ENCODE results near the gene CORO2B.

The CORO2B gene, protein sequence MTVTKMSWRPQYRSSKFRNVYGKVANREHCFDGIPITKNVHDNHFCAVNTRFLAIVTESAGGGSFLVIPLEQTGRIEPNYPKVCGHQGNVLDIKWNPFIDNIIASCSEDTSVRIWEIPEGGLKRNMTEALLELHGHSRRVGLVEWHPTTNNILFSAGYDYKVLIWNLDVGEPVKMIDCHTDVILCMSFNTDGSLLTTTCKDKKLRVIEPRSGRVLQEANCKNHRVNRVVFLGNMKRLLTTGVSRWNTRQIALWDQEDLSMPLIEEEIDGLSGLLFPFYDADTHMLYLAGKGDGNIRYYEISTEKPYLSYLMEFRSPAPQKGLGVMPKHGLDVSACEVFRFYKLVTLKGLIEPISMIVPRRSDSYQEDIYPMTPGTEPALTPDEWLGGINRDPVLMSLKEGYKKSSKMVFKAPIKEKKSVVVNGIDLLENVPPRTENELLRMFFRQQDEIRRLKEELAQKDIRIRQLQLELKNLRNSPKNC

GRCh38 chr15:68578980-68579935 lies at the start of gene CORO2B:
TSS of gene CORO2B (plus strand) at chr15:68578993. CDS start at chr15:68579263, 270 bp downstream.
- DNase-seq: no peak

- DNase-seq: no peak
Measured at GRCh38 chr15:68531387-68532179, 47.2 kb upstream of the CORO2B start.

GRCh38 chr15:68536331-68537095 lies 42.3 kb upstream of the CORO2B start:
- DNase-seq: no peak

GRCh38 chr15:68537097-68537496 lies 41.7 kb upstream of the CORO2B start:
- no peak for DNase-seq

- no peak for DNase-seq
Measured at GRCh38 chr15:68537506-68537905, 41.3 kb upstream of the CORO2B start.

DNA sequence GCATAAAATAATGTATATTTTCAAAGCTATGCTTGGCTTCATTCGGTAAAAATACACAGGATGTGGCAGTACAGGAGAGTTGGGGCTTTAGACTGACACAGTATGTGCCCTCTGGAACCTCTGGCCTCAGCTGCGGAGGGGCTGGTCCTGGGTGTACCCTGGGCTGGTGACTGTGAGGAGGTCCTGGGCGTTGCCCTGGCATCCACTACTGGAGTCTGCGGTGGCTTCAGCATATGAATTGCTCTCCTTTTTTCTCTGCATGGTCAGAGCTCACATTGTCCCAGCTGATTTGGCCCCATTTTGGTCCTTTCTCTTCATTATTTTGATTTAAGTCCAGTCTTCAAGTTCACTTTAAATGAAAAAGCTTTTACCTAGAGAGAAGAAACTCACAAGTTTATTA lies 40.5 kb upstream of the CORO2B start:
- DNase-seq: no peak

- no peak for DNase-seq
Measured at GRCh38 chr15:68541743-68542142, 37.0 kb upstream of the CORO2B start.

GRCh38 chr15:68542348-68542747 lies 36.4 kb upstream of the CORO2B start:
- no peak for DNase-seq

DNA sequence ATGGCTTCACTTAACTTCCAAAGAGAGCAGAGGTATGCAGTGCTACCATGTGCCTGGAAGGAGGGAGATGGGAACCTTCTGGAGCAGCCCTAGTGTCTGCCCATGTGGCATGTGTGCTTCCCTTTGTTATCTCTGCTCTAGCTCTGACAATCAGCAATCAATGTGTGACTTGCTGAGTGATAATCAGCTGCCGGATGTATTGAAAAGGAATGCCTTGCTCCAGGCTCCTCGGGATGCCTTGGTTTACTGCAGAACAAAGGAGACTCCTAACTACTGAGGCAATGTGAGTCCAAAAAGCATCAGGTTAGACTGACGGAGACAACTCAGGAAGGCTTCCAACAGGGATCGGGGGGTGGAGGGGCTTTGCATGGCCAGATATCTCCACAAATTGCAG lies 36.0 kb upstream of the CORO2B start:
- no peak for DNase-seq

GRCh38 chr15:68543165-68544008 lies 35.4 kb upstream of the CORO2B start:
- no peak for DNase-seq

GRCh38 chr15:68546318-68546717 lies 32.5 kb upstream of the CORO2B start:
- no peak for DNase-seq

GRCh38 chr15:68548364-68548763 lies 30.4 kb upstream of the CORO2B start:
- DNase-seq: no peak

DNA sequence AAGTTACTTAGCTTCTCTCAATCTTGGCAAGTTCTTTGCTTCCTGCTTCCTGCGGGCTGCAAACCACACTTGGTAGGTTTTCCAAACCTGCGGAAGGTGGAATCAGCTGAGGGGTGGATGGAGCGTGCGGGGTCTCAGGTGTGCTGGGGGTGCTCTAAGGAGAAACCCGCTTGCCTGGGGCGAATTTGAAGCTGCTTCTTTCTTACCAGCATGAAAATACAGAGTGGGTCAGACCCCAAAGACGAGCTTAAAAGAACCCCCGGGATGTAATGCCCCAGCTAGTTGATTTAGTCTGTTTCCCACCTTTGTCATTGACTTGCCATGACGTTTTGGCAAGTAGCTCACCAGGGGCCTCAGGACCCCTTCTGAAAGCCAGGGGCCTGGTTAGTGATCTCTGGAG lies 28.8 kb upstream of the CORO2B start:
- DNase-seq: no peak

DNA sequence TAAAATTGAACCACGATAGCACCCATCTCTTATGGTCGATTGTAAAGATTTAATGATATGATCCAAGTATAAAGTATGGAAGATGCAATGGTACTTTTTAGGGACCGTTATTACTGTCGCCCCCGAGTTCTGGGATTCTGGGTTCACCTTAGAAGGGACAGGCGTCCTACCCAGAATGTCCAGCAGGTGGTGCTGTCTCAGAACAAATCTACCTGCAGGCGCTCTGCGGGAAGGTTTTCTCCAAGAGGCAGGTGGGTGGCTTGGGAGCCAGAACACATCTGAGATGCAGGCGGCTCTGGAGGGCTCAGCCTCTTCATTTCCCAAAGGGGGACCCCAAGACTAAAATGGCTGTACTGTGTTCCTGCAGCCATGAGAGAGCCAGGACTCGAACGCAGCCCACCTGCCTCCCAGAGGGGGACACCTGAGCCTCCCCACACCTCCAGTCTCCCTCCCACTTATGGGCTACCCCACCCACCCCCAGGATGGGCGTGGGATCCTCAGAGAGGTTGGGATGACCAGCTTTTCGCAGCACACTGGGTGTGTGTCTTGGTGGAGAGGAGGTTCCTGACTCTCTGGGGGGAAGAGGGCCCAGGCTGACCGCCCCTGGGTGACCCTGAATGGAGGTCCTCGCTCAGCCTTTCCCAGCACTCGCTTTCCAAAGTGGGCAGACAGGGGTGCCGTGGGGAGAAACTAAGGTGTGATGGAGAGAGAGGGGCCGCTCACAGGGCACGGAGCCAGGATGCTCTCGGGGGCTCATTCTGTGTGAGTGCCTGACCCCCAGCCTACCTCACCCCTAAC lies 28.1 kb upstream of the CORO2B start:
- DNase-seq: no peak

DNA sequence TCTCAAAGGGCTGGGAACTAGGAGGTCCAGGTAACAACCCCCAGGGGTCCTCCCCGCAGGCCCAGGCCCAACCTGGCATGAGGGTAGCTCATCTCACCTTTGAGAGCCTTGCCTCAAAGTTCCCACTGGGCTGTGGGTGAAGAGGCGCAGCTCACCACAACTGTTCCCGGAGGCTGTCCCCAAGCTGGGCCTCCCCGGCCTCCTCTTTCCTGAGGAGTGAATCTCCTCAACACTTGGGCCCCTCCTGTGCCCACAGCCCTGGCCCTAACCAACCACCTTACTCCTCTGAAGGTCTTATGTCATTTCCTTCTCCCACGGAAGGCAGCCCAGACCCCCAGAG lies 27.5 kb upstream of the CORO2B start:
- DNase-seq: no peak

DNA sequence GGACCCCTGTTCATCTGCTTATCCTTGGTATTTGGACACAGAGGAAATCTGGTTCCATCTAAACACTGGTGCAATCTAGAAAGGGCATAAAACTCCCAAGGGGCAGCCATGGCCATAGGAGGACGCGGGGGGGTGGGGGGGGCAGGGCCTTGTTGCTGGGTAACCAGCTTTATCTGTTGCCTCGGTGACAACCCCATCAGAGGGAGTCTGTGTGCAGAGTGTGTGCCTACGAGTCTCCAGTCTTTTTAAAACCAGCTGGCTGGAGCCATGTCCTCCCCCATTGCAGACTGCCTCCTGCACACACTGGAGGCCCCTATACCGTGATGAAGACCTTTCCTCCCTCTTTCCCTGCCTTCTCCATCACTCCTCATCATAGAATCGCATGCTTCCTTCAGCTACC lies 26.4 kb upstream of the CORO2B start:
- no peak for DNase-seq

DNA sequence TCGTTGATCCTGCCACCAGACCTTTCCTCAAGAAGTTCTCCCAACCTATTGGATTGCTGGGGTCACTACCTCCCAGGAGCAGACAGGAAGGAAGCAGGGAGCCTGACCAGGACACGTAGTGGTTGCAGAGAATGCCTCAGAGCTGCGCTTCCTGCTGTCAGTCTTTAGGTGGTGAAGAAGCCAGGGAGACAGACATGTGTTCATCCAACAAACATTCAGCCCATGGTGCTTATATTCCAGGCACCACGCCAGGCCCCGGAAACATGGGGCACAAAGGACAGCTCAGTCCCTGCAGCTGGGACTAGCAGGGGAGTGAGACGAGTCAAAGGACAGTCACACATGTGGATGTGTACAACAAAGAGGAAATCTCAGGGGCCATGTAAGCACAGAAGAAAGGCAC lies 26.0 kb upstream of the CORO2B start:
- DNase-seq: no peak

DNA sequence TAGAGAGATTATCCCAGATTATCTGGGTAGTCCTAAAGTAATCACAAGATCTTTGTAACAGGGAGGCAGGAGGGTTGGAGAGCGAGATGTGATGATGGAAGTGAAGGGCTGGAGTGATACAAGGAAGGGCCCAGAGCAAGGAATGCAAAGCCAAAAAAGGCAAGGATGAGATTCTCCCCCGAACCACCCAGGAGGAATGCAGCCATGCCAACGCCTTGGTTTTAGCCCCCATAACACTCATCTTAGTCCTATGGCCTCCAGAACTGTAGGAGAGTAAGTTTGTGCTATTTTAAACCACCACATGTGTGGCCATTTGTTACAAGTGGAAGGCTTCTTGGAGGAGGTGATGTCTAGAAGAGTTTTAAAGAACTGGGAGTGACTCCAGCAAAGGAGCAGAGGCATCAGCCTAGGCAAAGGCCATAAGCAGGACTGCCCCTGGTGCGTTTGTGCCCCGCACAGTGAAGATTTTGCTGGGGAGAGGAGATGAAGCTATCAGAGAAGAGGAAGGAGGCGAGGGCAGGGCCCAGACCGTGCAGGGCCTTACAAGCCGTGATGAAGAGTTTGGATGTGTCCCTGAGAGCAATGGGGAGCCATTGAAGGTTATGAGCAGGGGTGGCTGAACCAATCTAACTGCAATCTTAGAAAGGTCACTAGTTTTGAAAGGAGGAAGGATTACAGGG lies 25.3 kb upstream of the CORO2B start:
- no peak for DNase-seq

DNA sequence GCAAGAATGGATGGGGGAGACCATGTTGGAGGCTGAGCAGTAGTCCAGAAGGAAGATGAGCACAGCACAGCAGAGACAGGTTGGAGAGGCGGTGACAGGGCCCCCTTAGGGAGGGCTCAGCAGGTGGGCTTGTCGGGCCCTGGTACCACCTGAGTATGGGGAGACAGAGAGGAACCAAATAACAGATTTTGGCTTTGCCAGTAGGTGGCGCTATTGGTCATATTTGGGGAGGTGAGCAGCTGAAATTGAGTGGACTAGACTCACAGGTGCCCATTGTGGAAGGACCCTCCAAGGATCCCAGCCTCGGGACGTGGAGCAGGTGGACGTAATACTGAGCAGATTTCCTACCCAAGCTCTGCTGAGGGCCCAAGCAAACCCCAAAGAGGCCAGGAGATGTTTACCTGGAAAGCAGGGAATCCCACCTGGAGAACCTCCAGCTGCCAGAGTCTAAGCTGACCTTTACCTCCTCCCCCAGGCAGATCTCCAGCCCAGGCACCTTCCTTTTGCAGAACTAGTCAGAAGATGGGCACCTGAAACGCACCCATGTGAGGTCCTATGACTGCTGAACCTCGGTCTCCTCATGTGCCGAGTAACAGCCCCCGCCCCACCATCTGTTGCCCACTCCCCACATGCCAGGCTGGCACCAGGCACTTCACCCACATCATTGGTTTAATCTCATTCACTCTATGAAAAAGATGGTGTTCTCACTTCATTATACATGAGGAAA lies 24.6 kb upstream of the CORO2B start:
- DNase-seq: no peak
